GM23338 (cell line): ENCODE results near the gene TAF12. TPM values are rescaled to one million over a fixed set of nuclear protein-coding genes. Genes with fewer than 3 reads are reported as not detected.

ENCODE experiments used
- ATAC-seq: fragments of 200-7000 bp; cut with Tn5 transposase; 3 replicates; pipeline ENCODE4 v1.9.1; 2020
- DNase-seq: peaks from one replicate; pipeline ENCODE4 v3.0.0-alpha.2; 2015; ENCODE audit warnings: low spot score
- H2AFZ ChIP-seq: fragments of 200-600 bp; sonication (generic); 2 replicates; pipeline ENCODE4 v1.8.0; 2016; ENCODE audit warnings: antibody characterized with exemption, mild to moderate bottlenecking, moderate library complexity
- H3F3A ChIP-seq: fragments of 200-600 bp; sonication (generic); replicated peaks from 2 replicates; pipeline ENCODE4 v1.8.0; 2017; ENCODE audit warnings: antibody characterized with exemption, mixed run types, low read depth
- H3K27ac ChIP-seq: fragments of 200-600 bp; sonication (generic); 2 replicates; pipeline ENCODE4 v1.6.1; 2016; ENCODE audit warnings: low read depth
- H3K27me3 ChIP-seq: fragments of 200-600 bp; sonication (generic); 2 replicates; pipeline ENCODE4 v1.8.0; 2016; ENCODE audit warnings: mild to moderate bottlenecking, mixed run types, moderate library complexity; ENCODE audit not compliant: insufficient read depth
- H3K36me3 ChIP-seq: fragments of 200-600 bp; sonication (generic); 2 replicates; pipeline ENCODE4 v1.8.0; 2016; ENCODE audit warnings: mild to moderate bottlenecking; ENCODE audit not compliant: insufficient read depth
- H3K4me1 ChIP-seq: fragments of 200-600 bp; sonication (generic); 2 replicates; pipeline ENCODE4 v1.8.0; 2016; ENCODE audit warnings: mild to moderate bottlenecking, moderate library complexity; ENCODE audit not compliant: insufficient read depth
- H3K4me2 ChIP-seq: fragments of 200-600 bp; sonication (generic); 2 replicates; pipeline ENCODE4 v1.7.1; 2017; ENCODE audit warnings: mixed run types
- H3K4me3 ChIP-seq: fragments of 200-600 bp; sonication (generic); 2 replicates; pipeline ENCODE4 v1.6.1; 2016; ENCODE audit warnings: mixed run types
- H3K79me2 ChIP-seq: fragments of 200-600 bp; sonication (generic); replicated peaks from 2 replicates; pipeline ENCODE4 v1.8.0; 2017; ENCODE audit warnings: mild to moderate bottlenecking; ENCODE audit not compliant: insufficient read depth
- H3K9me2 ChIP-seq: fragments of 200-600 bp; sonication (generic); 2 replicates; pipeline ENCODE4 v1.8.0; 2017; ENCODE audit not compliant: insufficient read depth
- H4K20me1 ChIP-seq: fragments of 200-600 bp; sonication (generic); replicated peaks from 2 replicates; pipeline ENCODE4 v1.8.0; 2017; ENCODE audit warnings: mild to moderate bottlenecking; ENCODE audit not compliant: insufficient read depth
- H3K27ac Mint-ChIP-seq: 2 replicates; pipeline ENCODE4 v1.8.0; 2020; ENCODE audit warnings: inconsistent platforms, mild to moderate bottlenecking, moderate library complexity, mixed read lengths
- H3K27me3 Mint-ChIP-seq: 3 replicates; pipeline ENCODE4 v1.8.0; 2022; ENCODE audit warnings: low read depth, mild to moderate bottlenecking, moderate library complexity, mixed read lengths, inconsistent platforms; ENCODE audit not compliant: insufficient read depth, poor library complexity
- H3K36me3 Mint-ChIP-seq: 3 replicates; pipeline ENCODE4 v1.8.0; 2021; ENCODE audit warnings: low read depth, mild to moderate bottlenecking, inconsistent platforms, moderate library complexity, mixed read lengths
- H3K4me1 Mint-ChIP-seq: 3 replicates; pipeline ENCODE4 v1.8.0; 2020; ENCODE audit warnings: mild to moderate bottlenecking, inconsistent platforms, mixed read lengths
- H3K4me3 Mint-ChIP-seq: 3 replicates; pipeline ENCODE4 v1.8.0; 2021; ENCODE audit warnings: moderate library complexity, mild to moderate bottlenecking, inconsistent platforms, mixed read lengths
- H3K9me3 Mint-ChIP-seq: 3 replicates; pipeline ENCODE4 v1.8.0; 2020; ENCODE audit warnings: moderate library complexity, mild to moderate bottlenecking, inconsistent platforms, mixed read lengths
- CTCF ChIP-seq, 2 experiments: fragments of 200-600 bp in 1 of 2; sonication (generic) in 1 of 2; conservative IDR thresholded peaks; 2 replicates each; pipeline versions ENCODE4 v1.5.1 to v1.6.1; 2016 to 2017; ENCODE audit warnings: antibody characterized with exemption in 2 of 2, low read depth in 2 of 2, mild to moderate bottlenecking in 2 of 2, moderate library complexity in 1 of 2
- ETS1 ChIP-seq: IDR thresholded peaks from 2 replicates; pipeline ENCODE4 v1.6.1; 2016; ENCODE audit warnings: antibody characterized with exemption
- EZH2 ChIP-seq: fragments of 200-600 bp; sonication (generic); IDR thresholded peaks from one replicate; pipeline ENCODE4 v1.8.0; 2017; ENCODE audit warnings: antibody characterized with exemption, mild to moderate bottlenecking, low read depth; ENCODE audit not compliant: unreplicated experiment
- EZH2phosphoT487 ChIP-seq: fragments of 200-600 bp; sonication (generic); IDR thresholded peaks from one replicate; pipeline ENCODE4 v1.8.1; 2018; ENCODE audit warnings: antibody characterized with exemption; ENCODE audit not compliant: unreplicated experiment
- NANOG ChIP-seq: IDR thresholded peaks from 2 replicates; pipeline ENCODE4 v1.6.1; 2016; ENCODE audit warnings: antibody characterized with exemption, borderline replicate concordance
- POLR2AphosphoS5 ChIP-seq: IDR thresholded peaks from 2 replicates; pipeline ENCODE4 v1.6.1; 2016; ENCODE audit warnings: antibody characterized with exemption, low read depth
- ZNF462 ChIP-seq: fragments of 250-450 bp; sonication (Bioruptor Pico); IDR thresholded peaks from 2 replicates; pipeline ENCODE4 v1.5.0; 2020; ENCODE audit warnings: mild to moderate bottlenecking, moderate library complexity
- polyA plus RNA-seq: library from polyadenylated mRNA; unstranded; fragments of >200 nt; fragmentation: Nextera tagmentation; extraction: Ambion mirVana; gene quantifications from 2 replicates; pipeline ENCODE4 v1.2.1, GENCODE V29; 2016
- total RNA-seq: library from RNA; depleted of rRNA; stranded (reverse); fragments of >200 nt; shearing (Covaris generic); gene quantifications from 2 replicates; pipeline ENCODE4 v1.2.3, GENCODE V29; 2014

TAF12 gene
- total and polyA plus RNA-seq, 2 experiments from 2014 or later = 15.2 to 46.8 TPM

- no peak for TF ChIP-seq ZNF462 (CRISPR knock-in tag)
- no peak for TF ChIP-seq CTCF (conservative IDR thresholded peaks at IDR 0.05; ENCODE audit: low read depth in 2 of 2)
Observed at GRCh38 chr1:28564310-28564709, 78.6 kb downstream of the TAF12 start (continued).

- no peaks in the 10 kb centered on the region for H3K9me2 ChIP-seq
- H3K27ac ChIP-seq = no peak overlapping the region
- no peaks in the 10 kb centered on the region; the same call in 1 of the 2 replicates for H4K20me1 ChIP-seq
- no peaks in the 10 kb centered on the region for H3K27me3 ChIP-seq
- Mint-ChIP-seq H3K36me3 (peaks cover 69% of the 10 kb centered on the region), H3K27me3 (peaks cover 4% of the 10 kb centered on the region), H3K9me3 (no peaks in the 10 kb centered on the region), H3K4me1 (no peaks in the 10 kb centered on the region), H3K4me3 (no peak overlapping the region), H3K27ac (no peak overlapping the region)
- no peak overlapping the region for H3K4me2 ChIP-seq
- DNase-seq (no peak), ATAC-seq (no peak)
- peaks cover 3% of the 10 kb centered on the region; the same call in 1 of the 2 replicates for H3F3A ChIP-seq
- no peaks in the 10 kb centered on the region for H3K4me1 ChIP-seq
- no peak overlapping the region for H2AFZ ChIP-seq
- H3K79me2 ChIP-seq = no peaks in the 10 kb centered on the region
- peaks cover 37% of the 10 kb centered on the region for H3K36me3 ChIP-seq
- no peak overlapping the region for H3K4me3 ChIP-seq
- no peak for TF ChIP-seq EZH2
- no peak for TF ChIP-seq EZH2phosphoT487
- TF ChIP-seq POLR2AphosphoS5 = no peak
- TF ChIP-seq ETS1 = no peak
- TF ChIP-seq ZNF462 (CRISPR knock-in tag) = no peak
- TF ChIP-seq NANOG = no peak
Observed at GRCh38 chr1:28560886-28561285, 82.0 kb downstream of the TAF12 start.
